Prostate gland (tissue), 2 donors: Measurements from ENCODE around the gene RAB3GAP2.
"Not testable (repeated sequence)": the region's sequence is repeated elsewhere in the genome, so short reads cannot be mapped to it uniquely, and the experiment has no call there.

Experiments used
- POLR2AphosphoS5 ChIP-seq: sonication (generic); formaldehyde crosslinking; IDR thresholded peaks from one replicate; pipeline ENCODE4 v1.6.1; 2017; ENCODE audit warnings: antibody characterized with exemption
- TF ChIP-seq, protein P1 (sequence below), 4 experiments: fragments of 200-600 bp in 2 of 4; fragments of 450-650 bp in 2 of 4; sonication (generic) in 2 of 4; IDR thresholded peaks; 1 replicate in 3 of 4; 2 replicates in 1 of 4; pipeline ENCODE4 v1.5.1; 2016 to 2019; ENCODE audit warnings: antibody characterized with exemption in 4 of 4, mild to moderate bottlenecking in 2 of 4, moderate library complexity in 2 of 4

- TF ChIP-seq, protein P1, sequence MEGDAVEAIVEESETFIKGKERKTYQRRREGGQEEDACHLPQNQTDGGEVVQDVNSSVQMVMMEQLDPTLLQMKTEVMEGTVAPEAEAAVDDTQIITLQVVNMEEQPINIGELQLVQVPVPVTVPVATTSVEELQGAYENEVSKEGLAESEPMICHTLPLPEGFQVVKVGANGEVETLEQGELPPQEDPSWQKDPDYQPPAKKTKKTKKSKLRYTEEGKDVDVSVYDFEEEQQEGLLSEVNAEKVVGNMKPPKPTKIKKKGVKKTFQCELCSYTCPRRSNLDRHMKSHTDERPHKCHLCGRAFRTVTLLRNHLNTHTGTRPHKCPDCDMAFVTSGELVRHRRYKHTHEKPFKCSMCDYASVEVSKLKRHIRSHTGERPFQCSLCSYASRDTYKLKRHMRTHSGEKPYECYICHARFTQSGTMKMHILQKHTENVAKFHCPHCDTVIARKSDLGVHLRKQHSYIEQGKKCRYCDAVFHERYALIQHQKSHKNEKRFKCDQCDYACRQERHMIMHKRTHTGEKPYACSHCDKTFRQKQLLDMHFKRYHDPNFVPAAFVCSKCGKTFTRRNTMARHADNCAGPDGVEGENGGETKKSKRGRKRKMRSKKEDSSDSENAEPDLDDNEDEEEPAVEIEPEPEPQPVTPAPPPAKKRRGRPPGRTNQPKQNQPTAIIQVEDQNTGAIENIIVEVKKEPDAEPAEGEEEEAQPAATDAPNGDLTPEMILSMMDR (IDR thresholded peaks at IDR 0.05): not testable (repeated sequence)
- not testable (repeated sequence) for TF ChIP-seq POLR2AphosphoS5
Observed at GRCh38 chr1:220256194-220256593, 16.1 kb downstream of the RAB3GAP2 start.
